Measurements from ENCODE around the gene USP49.

USP49 gene

DNA sequence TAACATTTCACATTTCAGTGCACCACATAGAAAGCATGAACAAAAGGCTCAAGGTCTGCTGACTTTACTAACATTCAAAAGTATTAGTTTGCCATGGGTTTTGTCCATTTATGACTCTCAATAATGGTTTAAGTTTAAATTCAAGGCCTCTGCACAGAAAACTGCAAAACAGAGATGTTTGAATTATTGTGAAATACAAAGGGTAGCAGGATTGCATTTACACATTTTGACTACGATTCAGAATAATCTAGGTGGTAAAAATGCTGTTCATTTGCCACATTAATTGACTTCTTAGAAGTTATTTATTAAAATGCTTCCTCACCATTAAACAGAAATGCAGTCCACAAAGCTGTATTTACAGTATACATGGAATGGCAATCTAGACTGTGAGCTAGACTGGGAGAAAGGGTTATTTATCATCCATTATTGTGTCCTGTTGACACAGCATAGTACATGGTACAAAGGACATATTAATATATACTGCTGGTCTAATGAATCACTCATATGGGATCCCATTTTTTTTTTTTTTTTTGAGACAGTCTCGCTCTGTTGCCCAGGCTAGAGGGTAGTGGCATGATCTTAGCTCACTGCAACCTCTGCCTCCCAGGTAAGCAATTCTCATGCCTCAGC lies 18.0 kb downstream of the USP49 start:
- in situ Hi-C loops (cut with MboI; ENCODE audit: low sequenced_read_pairs), result no loop called here

- in situ Hi-C loops (cut with MboI; ENCODE audit: low sequenced_read_pairs), result no loop called here
These were observed 20.4 kb downstream of the USP49 start for GRCh38 chr6:41874741-41875140.

- in situ Hi-C loops (cut with MboI; ENCODE audit: low sequenced_read_pairs), result no loop called here
These were observed 23.0 kb downstream of the USP49 start for GRCh38 chr6:41872147-41872546.

- in situ Hi-C loops (cut with MboI; ENCODE audit: low sequenced_read_pairs), result no loop called here
These were observed 23.5 kb downstream of the USP49 start for GRCh38 chr6:41871691-41872090.

DNA sequence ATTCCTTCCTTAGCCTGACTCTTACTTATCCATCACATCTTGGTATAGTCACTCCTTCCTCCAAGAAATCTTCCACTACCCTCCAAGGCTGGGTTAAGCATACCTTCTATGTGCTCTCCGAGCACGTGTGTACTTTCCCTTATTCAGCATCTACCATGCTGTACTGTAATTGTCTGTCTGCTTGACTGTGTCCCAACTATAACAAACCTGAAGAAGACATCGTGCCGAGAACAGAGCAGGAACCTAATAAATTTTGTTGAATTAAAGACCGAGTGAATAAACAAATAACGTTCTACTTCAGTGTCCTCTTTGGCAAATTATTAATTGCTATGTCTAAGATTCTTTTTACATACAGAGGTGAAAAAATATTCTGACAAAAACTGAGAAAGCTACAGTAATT lies 35.8 kb downstream of the USP49 start:
- in situ Hi-C loops (cut with MboI; ENCODE audit: low sequenced_read_pairs), result no loop called here

DNA sequence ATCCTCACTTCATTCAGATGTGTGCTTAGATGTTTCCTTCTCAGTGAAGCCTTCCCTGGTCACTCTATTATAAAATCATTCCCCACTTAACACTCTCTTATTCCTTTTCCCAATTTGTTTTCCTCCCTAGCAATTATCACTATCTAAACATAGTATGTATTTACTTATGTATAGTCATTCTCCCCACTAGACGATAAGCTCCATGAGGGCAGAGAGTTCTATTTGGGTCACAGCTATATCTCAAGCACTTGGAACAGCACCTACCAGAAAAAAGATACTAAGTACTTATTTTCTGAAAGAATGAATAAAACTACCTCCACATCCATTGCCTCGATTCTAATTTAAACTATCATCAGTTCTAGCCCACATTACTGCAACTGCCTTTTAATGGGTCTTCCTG lies 36.5 kb downstream of the USP49 start:
- in situ Hi-C loops (cut with MboI; ENCODE audit: low sequenced_read_pairs), result no loop called here

- in situ Hi-C loops (cut with MboI; ENCODE audit: low sequenced_read_pairs), result no loop called here
These were observed 44.3 kb downstream of the USP49 start for GRCh38 chr6:41850861-41851260.

DNA sequence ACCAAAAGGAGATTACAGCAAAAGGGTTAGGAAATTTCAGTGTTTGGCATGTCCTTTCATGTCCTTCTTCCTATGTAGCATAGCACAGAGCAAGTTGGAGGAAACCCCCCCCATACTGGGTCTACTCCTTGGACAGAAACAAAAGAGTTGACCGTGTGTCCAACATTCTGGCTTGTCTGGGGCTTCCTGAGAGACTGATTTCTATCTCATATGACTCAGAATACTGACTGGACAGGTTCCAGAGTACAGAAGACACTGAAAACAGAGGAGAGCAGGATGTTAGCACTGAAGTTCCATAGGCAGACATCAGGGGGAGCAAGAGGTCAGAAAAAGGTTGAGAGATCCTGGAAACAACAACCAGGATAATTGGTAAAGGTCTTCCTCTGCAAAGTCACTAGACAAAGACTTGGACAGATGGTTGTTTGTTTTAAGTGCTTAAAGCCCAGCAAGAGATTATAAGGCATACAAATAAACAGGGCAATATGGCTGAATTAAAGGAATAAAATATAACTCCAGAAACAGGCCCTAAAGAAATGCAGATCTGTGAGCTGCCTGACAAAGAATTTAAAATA lies 48.4 kb downstream of the USP49 start:
- in situ Hi-C loops (cut with MboI; ENCODE audit: low sequenced_read_pairs), result no loop called here

DNA sequence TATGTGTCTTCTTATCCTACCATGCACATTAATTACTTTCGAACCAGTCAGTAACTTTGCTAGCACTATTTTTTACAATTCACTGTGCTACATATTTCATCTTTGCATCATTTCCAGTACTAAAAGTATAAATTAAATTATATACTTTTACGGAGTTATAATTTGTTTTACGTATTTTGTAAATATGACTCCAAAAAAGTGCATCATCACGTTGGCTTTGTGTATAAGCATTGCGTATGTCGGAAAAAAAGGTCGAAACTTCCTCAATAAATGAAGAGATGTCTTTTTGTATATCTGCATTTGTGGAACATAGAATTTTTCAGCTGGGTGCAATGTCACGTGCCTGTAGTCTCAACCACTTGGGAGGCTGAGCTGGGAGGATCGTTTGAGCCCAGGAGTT lies 52.0 kb downstream of the USP49 start:
- in situ Hi-C loops (cut with MboI; ENCODE audit: low sequenced_read_pairs), result no loop called here

DNA sequence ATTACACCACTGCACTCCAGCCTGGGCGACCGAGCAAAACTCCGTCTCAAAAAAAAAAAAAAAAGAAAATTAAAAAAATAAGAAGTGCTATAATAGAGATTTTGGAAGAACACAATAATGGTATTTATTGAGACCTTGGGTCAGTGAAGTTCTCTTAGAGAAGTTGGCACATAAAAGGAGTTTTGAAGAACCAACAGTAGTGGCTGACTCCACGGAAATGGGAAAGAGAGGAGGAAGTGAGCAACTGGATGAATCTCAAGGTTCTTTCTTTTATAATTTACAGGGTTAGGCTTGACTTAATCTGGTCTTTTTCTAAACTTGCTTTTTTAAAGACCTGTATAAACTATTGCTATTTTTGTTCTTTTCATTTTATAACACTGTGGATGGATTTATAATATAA lies 54.8 kb downstream of the USP49 start:
- in situ Hi-C loops (cut with MboI; ENCODE audit: low sequenced_read_pairs), result no loop called here

DNA sequence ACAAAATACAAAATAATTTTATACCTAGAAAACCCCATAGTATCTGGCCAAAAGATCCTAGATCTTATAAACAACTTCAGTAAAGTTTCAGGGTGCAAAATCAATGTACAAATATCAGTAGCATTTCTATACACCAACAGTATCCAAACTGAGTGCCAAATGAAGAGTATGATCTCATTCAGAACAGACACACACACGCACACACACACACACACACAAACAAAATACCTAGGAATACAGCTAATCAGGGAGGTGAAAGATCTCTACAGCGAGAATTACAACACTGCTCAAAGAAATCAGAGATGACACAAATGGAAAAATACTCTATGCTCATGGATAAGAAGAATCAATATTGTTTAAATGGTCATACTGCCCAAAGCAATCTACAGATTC lies 58.5 kb downstream of the USP49 start:
- in situ Hi-C loops (cut with MboI; ENCODE audit: low sequenced_read_pairs), result no loop called here

DNA sequence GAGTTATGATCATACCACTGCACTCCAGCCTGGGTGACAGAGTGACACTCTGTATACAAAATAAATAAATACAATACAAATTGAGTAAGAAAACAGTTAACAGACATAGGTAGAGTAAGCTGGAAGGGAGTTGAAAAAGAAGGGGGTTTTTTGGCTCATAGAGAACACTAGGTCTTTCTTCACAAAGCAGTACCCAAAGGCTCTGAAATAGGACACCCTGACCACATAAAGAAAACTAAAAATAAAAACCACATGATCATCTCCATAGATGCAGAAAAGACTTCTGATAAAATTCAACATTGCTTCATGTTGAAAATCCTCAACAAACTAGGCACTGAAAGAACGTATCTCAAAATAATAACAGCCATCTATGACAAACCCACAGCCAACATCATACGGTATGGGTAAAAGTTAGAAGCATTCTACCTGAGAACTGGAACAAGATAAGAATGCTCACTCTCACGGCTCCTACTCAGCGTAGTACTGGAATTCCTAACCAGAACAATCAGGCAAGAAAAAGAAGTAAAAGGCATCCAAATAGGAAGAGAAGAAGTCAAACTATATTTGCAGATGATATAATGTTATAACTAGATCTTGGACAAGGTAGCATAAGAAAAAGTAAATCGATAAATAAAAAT lies 59.0 kb downstream of the USP49 start:
- in situ Hi-C loops (cut with MboI; ENCODE audit: low sequenced_read_pairs), result no loop called here

GRCh38 chr6:41832263-41832662 lies 62.9 kb downstream of the USP49 start:
- in situ Hi-C loops (cut with MboI; ENCODE audit: low sequenced_read_pairs), result no loop called here

- in situ Hi-C loops (cut with MboI; ENCODE audit: low sequenced_read_pairs), result no loop called here
These were observed 68.7 kb downstream of the USP49 start for GRCh38 chr6:41826343-41827022.

GRCh38 chr6:41824571-41825569 lies 70.3 kb downstream of the USP49 start:
- in situ Hi-C loops (cut with MboI; ENCODE audit: low sequenced_read_pairs), result no loop called here

GRCh38 chr6:41823178-41823577 lies 72.0 kb downstream of the USP49 start:
- in situ Hi-C loops (cut with MboI; ENCODE audit: low sequenced_read_pairs), result no loop called here

DNA sequence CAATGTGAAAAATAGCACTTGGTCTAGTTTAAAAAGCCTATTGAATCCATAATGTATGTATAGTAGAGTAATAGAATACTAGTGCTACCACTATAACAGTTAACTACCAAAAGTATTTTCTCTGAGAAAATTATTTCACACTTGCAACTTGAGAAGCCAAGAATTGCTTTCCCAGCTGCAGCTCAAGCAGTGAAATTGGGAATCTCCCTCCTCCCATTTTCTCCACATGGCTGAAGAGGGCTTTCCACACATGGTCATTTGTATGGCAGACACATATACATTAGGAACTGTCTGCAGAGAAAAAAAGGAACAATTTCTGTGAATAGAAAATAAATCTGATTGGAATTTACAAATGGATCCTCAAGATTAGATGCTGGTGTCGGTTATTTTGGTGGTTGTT lies 73.2 kb downstream of the USP49 start:
- in situ Hi-C loops (cut with MboI; ENCODE audit: low sequenced_read_pairs), result no loop called here

DNA sequence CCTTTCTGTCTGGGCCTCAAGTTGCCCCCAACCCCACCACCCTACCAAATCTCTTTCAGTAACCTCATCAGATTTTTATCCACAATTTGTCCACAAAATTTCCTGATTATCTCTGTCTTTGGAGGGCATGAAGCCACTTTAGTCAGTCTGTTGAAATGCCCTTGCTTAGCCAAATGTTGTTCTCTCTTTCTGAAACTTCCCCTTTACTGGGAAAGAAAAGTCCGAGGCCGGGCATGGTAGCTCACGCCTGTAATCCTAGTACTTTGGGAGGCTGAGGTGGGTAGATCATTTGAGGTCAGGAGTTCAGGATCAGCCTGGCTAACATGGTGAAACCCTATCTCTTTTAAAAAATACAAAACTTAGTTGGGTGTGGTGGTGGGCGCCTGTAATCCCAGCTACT lies 73.9 kb downstream of the USP49 start:
- in situ Hi-C loops (cut with MboI; ENCODE audit: low sequenced_read_pairs), result no loop called here

DNA sequence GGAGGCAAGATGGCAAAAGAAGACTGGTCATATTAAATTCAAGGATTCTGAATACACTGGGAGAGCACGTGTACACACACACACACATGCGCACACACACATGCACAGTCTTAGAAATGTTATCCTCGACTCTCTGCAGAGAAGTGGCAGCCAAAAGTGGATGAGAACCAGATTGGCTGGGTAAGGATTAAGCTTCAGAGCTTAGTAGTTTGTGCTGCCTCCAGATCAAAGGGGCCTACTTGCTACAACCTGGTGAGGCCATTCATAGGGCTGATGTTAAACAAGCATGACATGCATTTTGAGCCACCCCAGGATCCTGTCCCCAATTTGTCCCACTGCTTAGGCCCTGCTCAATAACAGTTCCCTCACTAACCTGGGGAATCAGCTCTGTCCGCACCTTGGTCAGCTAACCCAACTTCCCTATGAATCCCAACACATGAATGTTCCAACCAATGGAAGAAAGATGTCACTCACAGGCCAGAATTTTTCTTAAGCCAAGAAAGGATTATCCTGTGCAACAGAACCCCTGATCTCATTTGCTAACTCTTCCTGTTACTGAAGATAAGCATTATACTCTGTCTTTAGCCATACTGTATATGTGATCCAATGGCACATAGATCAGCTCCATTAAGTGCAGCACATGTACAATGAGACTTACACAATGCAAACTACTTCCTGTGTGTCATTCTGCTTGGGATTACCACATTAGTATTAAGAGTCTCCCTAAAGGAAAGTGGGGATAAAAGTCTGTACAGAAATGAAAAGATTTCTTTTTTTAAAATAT lies 76.7 kb downstream of the USP49 start:
- in situ Hi-C loops (cut with MboI; ENCODE audit: low sequenced_read_pairs), result no loop called here

GRCh38 chr6:41815587-41815986 lies 79.6 kb downstream of the USP49 start:
- in situ Hi-C loops (cut with MboI; ENCODE audit: low sequenced_read_pairs), result no loop called here

Measured in HL-60/S4 treated with phorbol 12-myristate 13-acetate at 8.2 ng/mL for 4 days and 3 days (cell line).